HepG2 (cell line): ENCODE results near the gene ZNF383. TPM values are rescaled to one million over a fixed set of nuclear protein-coding genes. Genes with fewer than 3 reads are reported as not detected.
A peak's percentile ranks its signal among the peaks of the same experiment; 100 is the strongest.

ENCODE experiments used
- ATF5 ChIP-seq: sonication (generic); formaldehyde crosslinking; IDR thresholded peaks from 2 replicates; pipeline ENCODE4 v1.4.0; 2020; ENCODE audit warnings: mild to moderate bottlenecking, low read depth, missing genetic modification reagents
- CBX5 ChIP-seq: sonication (generic); formaldehyde crosslinking; IDR thresholded peaks from 2 replicates; pipeline ENCODE4 v1.4.0; 2020; ENCODE audit warnings: missing genetic modification reagents, borderline replicate concordance
- CREB1 ChIP-seq, 2 experiments: fragments of 450-650 bp in 1 of 2; IDR thresholded peaks; 2 replicates each; pipeline ENCODE4 v1.6.1; 2016 to 2017; ENCODE audit warnings: control low read depth in 1 of 2, mild to moderate bottlenecking in 1 of 2, missing compliant biosample characterization in 1 of 2, missing genetic modification characterization in 1 of 2
- CREM ChIP-seq, 2 experiments: sonication (generic) in 1 of 2; formaldehyde crosslinking in 1 of 2; IDR thresholded peaks; 2 replicates each; pipeline versions ENCODE4 v1.4.0 to v1.6.1; 2016 to 2020; ENCODE audit warnings: antibody characterized with exemption in 1 of 2, mild to moderate bottlenecking in 1 of 2, missing genetic modification reagents in 1 of 2
- FOSL2 ChIP-seq: sonication (generic); formaldehyde crosslinking; IDR thresholded peaks from 2 replicates; pipeline ENCODE4 v1.4.0; 2020; ENCODE audit warnings: missing genetic modification reagents
- JDP2 ChIP-seq: sonication (generic); formaldehyde crosslinking; IDR thresholded peaks from 2 replicates; pipeline ENCODE4 v1.8.1; 2022; ENCODE audit warnings: missing genetic modification reagents, borderline replicate concordance
- KDM2A ChIP-seq: sonication (generic); formaldehyde crosslinking; IDR thresholded peaks from 2 replicates; pipeline ENCODE4 v1.4.0; 2020; ENCODE audit warnings: low read depth, missing genetic modification reagents, borderline replicate concordance
- SAFB2 ChIP-seq: sonication (generic); formaldehyde crosslinking; IDR thresholded peaks from 2 replicates; pipeline ENCODE4 v1.5.1; 2020; ENCODE audit warnings: missing genetic modification reagents, low read depth, mild to moderate bottlenecking, borderline replicate concordance
- SATB2 ChIP-seq: sonication (generic); formaldehyde crosslinking; IDR thresholded peaks from 2 replicates; pipeline ENCODE4 v1.5.0; 2020; ENCODE audit warnings: missing genetic modification reagents
- TFE3 ChIP-seq: IDR thresholded peaks from 2 replicates; pipeline ENCODE4 v1.6.1; 2016
- ZBTB38 ChIP-seq: sonication (generic); formaldehyde crosslinking; IDR thresholded peaks from 2 replicates; pipeline ENCODE4 v1.5.1; 2020; ENCODE audit warnings: mild to moderate bottlenecking, missing genetic modification reagents
- ZNF20 ChIP-seq: sonication (generic); formaldehyde crosslinking; IDR thresholded peaks from 2 replicates; pipeline ENCODE4 v1.4.0; 2020; ENCODE audit warnings: mild to moderate bottlenecking, moderate library complexity, missing genetic modification reagents
- ZNF260 ChIP-seq: sonication (generic); formaldehyde crosslinking; IDR thresholded peaks from 2 replicates; pipeline ENCODE4 v1.4.0; 2020; ENCODE audit warnings: missing genetic modification reagents, low read depth, mild to moderate bottlenecking, borderline replicate concordance
- ZNF451 ChIP-seq: sonication (generic); formaldehyde crosslinking; IDR thresholded peaks from 2 replicates; pipeline ENCODE4 v1.5.0; 2020; ENCODE audit warnings: mild to moderate bottlenecking, missing genetic modification reagents
- ZNF589 ChIP-seq: sonication (generic); formaldehyde crosslinking; conservative IDR thresholded peaks from 2 replicates; pipeline ENCODE4 v1.8.0; 2022; ENCODE audit warnings: mild to moderate bottlenecking, moderate library complexity, missing genetic modification reagents
- ZSCAN20 ChIP-seq: sonication (generic); formaldehyde crosslinking; IDR thresholded peaks from 2 replicates; pipeline ENCODE4 v1.4.0; 2020; ENCODE audit warnings: missing genetic modification reagents, mild to moderate bottlenecking, borderline replicate concordance
- polyA plus RNA-seq, 8 experiments: library from polyadenylated mRNA; depleted of rRNA in 3 of 8; stranded (reverse) in 7 of 8; unstranded in 1 of 8; fragments of >200 nt; fragmentation: Illumina TruSeq in 4 of 8; extraction: Trizol in 4 of 8; gene quantifications; 2 replicates each; pipeline versions ENCODE4 v1.2.1 to v1.2.3, GENCODE V29; 2011 to 2016; ENCODE audit warnings: low read depth in 4 of 8, missing spikeins in 1 of 8, mixed read lengths in 1 of 8; ENCODE audit not compliant: insufficient read depth in 1 of 8
- total RNA-seq, 5 experiments: library from RNA; depleted of rRNA; stranded (reverse); fragments of >200 nt; fragmentation: Illumina TruSeq; extraction: Trizol; gene quantifications; 2 replicates each; pipeline ENCODE4 v1.2.3, GENCODE V29; 2016; ENCODE audit warnings: low read depth in 1 of 5
- TF ChIP-seq, protein P1 (sequence below): sonication (generic); formaldehyde crosslinking; IDR thresholded peaks from 2 replicates; pipeline ENCODE4 v1.4.0; 2020; ENCODE audit warnings: mild to moderate bottlenecking, missing genetic modification reagents, borderline replicate concordance
- TF ChIP-seq, protein P2 (sequence below): sonication (generic); formaldehyde crosslinking; IDR thresholded peaks from 2 replicates; pipeline ENCODE4 v1.4.0; 2020; ENCODE audit warnings: missing genetic modification reagents, borderline replicate concordance
- TF ChIP-seq, protein P3 (sequence below): IDR thresholded peaks from 2 replicates; pipeline ENCODE4 v1.6.1; 2016; ENCODE audit warnings: low read depth, control low read depth

Gene ZNF383
- total and polyA plus RNA-seq, 2 of the 13 experiments (the other 11 are each of a cell fraction or from before 2014, with no cell fraction given) = 2.6 to 4.1 TPM

DNA sequence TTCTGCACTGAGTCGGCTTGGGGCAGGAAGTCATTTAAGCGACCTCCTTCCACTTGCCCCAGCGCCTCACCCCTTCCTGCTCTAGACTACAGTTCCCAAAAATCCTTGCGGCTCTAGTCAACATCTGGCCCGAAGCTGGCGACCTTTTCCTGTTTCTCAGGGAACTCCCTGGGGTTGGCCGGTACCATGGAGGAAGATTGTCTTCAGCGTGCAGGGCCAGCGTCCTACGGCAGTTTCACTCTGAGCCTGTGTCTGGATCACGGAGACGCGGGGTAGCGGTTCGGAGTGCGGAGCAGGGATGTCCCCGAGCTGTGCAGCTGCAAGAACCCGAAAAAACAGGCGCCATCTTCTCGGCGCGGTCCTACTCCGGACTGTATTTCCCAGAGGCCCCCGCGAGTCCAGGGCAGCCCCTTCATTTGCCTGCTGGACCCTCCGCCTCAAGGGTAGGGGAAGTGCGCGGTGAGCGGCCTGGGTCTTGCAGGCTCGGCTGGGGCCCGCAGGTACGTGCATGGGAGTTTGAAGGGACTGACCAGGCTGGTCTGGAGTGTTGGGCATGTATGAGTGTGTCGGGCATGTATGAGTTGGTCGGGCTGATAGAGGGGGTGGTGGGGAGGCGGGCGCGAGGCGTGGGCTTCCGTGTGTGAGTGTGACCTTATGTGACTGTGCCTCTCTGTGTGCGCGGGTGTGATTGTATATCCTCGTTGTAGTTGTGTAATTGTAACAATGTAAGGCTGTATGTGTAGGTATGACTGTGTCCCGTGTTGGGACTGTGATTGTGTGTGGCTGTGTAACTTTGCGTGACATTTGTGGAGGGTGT lies at the start of gene ZNF383 (continued):
- TF ChIP-seq SATB2 (CRISPR knock-in tag) (no peak), ZBTB38 (peak; percentile 46; the same call in 1 of the 2 replicates), ZNF451 (peak; percentile 22; the same call in 1 of the 2 replicates), SAFB2 (peak; percentile 76; the same call in 1 of the 2 replicates), ATF5 (CRISPR knock-in tag) (no peak), CREM (IDR thresholded peaks at IDR 0.05) (peak; percentile 98), CREM (CRISPR knock-in tag; IDR thresholded peaks at IDR 0.05) (no peak), CREB1 (IDR thresholded peaks at IDR 0.05) (no peak; the same call in 1 of the 2 replicates), CREB1 (CRISPR knock-in tag; IDR thresholded peaks at IDR 0.05) (peak; percentile 72), ZNF260 (no peak), FOSL2 (CRISPR knock-in tag) (no peak; the same call in 1 of the 2 replicates), ZNF589 (peak; percentile 70), CBX5 (CRISPR knock-in tag) (peak; percentile 39; the same call in 1 of the 2 replicates), ZNF20 (CRISPR knock-in tag) (no peak), KDM2A (peak; percentile 44; the same call in 1 of the 2 replicates), JDP2 (CRISPR knock-in tag) (no peak), ZSCAN20 (no peak), TFE3 (CRISPR knock-in tag) (no peak)
- TF ChIP-seq, protein P1, sequence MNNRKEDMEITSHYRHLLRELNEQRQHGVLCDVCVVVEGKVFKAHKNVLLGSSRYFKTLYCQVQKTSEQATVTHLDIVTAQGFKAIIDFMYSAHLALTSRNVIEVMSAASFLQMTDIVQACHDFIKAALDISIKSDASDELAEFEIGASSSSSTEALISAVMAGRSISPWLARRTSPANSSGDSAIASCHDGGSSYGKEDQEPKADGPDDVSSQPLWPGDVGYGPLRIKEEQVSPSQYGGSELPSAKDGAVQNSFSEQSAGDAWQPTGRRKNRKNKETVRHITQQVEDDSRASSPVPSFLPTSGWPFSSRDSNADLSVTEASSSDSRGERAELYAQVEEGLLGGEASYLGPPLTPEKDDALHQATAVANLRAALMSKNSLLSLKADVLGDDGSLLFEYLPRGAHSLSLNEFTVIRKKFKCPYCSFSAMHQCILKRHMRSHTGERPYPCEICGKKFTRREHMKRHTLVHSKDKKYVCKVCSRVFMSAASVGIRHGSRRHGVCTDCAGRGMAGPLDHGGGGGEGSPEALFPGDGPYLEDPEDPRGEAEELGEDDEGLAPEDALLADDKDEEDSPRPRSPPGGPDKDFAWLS (CRISPR knock-in tag) = no peak
- TF ChIP-seq, protein P2, sequence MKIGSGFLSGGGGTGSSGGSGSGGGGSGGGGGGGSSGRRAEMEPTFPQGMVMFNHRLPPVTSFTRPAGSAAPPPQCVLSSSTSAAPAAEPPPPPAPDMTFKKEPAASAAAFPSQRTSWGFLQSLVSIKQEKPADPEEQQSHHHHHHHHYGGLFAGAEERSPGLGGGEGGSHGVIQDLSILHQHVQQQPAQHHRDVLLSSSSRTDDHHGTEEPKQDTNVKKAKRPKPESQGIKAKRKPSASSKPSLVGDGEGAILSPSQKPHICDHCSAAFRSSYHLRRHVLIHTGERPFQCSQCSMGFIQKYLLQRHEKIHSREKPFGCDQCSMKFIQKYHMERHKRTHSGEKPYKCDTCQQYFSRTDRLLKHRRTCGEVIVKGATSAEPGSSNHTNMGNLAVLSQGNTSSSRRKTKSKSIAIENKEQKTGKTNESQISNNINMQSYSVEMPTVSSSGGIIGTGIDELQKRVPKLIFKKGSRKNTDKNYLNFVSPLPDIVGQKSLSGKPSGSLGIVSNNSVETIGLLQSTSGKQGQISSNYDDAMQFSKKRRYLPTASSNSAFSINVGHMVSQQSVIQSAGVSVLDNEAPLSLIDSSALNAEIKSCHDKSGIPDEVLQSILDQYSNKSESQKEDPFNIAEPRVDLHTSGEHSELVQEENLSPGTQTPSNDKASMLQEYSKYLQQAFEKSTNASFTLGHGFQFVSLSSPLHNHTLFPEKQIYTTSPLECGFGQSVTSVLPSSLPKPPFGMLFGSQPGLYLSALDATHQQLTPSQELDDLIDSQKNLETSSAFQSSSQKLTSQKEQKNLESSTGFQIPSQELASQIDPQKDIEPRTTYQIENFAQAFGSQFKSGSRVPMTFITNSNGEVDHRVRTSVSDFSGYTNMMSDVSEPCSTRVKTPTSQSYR (CRISPR knock-in tag) = no peak
- TF ChIP-seq, protein P3, sequence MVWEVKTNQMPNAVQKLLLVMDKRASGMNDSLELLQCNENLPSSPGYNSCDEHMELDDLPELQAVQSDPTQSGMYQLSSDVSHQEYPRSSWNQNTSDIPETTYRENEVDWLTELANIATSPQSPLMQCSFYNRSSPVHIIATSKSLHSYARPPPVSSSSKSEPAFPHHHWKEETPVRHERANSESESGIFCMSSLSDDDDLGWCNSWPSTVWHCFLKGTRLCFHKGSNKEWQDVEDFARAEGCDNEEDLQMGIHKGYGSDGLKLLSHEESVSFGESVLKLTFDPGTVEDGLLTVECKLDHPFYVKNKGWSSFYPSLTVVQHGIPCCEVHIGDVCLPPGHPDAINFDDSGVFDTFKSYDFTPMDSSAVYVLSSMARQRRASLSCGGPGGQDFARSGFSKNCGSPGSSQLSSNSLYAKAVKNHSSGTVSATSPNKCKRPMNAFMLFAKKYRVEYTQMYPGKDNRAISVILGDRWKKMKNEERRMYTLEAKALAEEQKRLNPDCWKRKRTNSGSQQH (CRISPR knock-in tag) = peak; percentile 82; the same call in 1 of the 2 replicates
